GM19438 (cell line): Measurements from ENCODE around the gene PDE4D.

ENCODE experiments used
- ATAC-seq: cut with Tn5 transposase; IDR thresholded peaks from one replicate; pipeline ENCODE4 v1.9.1; 2021; ENCODE audit warnings: low read depth; ENCODE audit not compliant: unreplicated experiment

Gene PDE4D

GRCh38 chr5:59275510-59276324, 617.8 kb downstream of the PDE4D start:
- ATAC-seq: no peak

GRCh38 chr5:59275170-59275509, 618.4 kb downstream of the PDE4D start:
- ATAC-seq: no peak

DNA sequence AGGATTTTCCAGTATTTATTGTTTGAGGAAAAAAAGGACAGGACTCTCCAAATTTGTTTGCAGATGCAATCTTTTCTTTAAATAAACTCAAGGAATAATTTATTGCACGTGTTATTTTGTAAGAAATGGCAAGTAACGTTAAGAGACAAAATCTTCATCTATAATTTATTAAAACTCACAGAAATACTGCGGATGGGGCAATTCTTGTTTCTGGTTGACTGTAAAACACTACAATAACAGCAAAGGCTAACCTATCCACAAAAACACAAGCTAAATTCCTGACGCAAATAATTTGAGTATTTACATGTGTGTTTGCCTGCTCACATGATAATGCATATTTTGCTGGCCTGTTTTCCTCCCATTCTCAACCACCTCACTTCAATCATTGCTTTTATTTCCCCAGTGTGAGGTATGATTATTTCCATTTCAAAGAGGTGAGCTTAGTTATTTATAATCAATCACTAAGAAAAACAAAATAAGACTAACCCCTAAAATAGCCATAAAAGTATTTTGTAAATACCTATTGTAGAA, 619.4 kb downstream of the PDE4D start:
- ATAC-seq: no peak

GRCh38 chr5:59272809-59273427, 620.6 kb downstream of the PDE4D start:
- no peak for ATAC-seq

DNA sequence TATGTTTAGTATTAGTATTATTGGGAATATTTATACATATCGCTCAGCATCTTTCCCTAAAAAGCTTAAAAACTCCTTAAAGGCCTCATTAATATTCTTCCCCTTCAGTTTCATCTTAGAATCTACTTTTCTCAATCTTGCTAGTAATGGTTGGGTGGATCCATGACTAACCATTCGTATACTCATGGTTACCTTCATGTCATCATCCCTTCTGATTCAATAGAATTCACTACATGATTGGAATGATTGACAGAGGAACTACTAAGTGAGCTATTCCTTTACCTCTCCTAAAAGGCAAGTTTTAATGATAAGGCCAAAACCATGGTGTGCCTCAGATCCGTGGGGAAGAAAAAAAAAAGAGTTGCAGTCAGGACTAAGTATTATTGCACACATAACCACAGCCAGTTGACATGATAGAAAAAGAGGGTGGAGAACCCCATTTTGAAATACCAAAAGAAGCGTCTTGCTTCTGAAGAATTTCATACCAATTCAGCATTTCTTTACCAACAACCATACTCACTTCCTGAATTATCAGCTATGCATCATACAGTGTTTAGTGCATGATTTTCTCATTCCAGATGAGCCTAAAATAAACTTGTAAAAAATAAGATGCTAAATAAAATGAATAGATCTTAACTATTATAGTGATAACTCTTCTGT, 624.6 kb downstream of the PDE4D start:
- no peak for ATAC-seq

- ATAC-seq: no peak
Observed at GRCh38 chr5:59267033-59267432, 626.5 kb downstream of the PDE4D start.

- ATAC-seq: no peak
Observed at GRCh38 chr5:59266410-59266809, 627.1 kb downstream of the PDE4D start.

GRCh38 chr5:59264639-59265245, 628.8 kb downstream of the PDE4D start:
- no peak for ATAC-seq

DNA sequence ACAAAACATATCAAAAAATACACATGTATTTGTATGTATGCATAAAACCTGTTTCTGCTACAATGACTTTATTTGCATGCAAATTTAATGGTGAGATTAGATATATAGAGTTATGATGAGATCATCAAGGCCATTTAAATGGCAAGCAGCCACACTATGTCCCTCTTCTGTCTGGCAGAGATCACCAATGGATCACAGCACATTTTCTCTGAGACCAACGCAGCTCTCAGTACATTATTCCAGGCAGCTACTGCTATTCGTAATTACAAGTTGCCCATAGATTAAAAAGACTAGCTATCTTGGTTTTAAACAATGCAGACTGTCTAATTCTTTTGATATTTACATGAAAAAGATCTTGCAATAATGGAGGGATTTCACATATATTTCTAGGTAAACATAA, 629.5 kb downstream of the PDE4D start:
- no peak for ATAC-seq

DNA sequence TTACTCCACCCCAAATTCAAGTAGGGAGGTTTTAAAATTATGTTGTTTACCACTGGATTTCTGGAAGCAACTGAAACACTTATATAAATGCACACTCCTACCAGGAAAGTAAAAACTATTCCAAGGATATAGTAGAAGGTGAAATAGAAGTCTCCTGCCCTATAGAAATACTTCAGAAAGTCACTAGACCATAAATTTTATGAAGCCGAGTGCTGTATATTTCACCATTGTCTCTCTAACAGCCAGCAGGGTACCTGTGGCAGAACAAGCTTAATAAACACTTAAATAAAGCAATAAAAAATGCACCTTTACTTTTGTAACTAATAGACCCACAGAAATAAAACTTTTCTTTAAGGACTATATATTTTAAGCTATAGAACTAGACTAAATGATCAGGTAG, 631.6 kb downstream of the PDE4D start:
- no peak for ATAC-seq

DNA sequence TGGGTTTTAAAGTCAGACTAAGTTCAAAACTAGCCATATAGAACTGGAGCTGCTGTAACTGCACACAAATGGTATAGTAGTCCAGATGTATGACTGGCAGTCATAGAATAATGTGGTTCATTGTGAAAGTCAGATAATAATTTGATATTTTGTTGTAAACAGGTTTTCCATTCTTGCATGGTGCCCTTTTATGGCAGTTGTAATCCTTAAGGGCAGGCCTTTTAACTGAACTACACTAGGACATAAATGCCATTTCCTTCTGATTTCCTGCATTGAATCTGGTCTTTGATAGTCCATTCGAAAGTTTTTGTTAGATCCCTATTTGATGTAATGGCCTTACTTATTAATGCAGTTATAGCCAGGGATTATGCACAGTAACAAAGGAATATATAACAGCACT, 632.6 kb downstream of the PDE4D start:
- no peak for ATAC-seq

GRCh38 chr5:59260200-59260599, 633.3 kb downstream of the PDE4D start:
- no peak for ATAC-seq

DNA sequence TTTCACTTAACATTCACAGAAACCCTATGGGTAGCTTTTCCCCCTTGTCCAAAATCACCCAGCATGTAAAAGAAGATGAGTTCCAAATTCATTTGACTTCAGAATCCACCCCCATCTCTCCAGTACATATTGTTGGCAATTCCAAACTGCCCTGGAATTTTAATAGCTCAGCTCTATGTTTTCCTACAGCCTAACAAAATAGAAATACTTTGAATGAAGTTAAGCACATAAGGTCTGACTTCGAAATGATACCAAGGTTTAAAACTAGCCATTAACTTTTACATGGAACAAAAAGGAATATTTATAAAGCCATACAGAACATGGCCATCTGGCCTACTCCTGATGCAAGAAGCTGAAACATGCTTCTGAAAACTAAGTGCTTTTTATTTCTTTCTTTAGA, 634.3 kb downstream of the PDE4D start:
- no peak for ATAC-seq

DNA sequence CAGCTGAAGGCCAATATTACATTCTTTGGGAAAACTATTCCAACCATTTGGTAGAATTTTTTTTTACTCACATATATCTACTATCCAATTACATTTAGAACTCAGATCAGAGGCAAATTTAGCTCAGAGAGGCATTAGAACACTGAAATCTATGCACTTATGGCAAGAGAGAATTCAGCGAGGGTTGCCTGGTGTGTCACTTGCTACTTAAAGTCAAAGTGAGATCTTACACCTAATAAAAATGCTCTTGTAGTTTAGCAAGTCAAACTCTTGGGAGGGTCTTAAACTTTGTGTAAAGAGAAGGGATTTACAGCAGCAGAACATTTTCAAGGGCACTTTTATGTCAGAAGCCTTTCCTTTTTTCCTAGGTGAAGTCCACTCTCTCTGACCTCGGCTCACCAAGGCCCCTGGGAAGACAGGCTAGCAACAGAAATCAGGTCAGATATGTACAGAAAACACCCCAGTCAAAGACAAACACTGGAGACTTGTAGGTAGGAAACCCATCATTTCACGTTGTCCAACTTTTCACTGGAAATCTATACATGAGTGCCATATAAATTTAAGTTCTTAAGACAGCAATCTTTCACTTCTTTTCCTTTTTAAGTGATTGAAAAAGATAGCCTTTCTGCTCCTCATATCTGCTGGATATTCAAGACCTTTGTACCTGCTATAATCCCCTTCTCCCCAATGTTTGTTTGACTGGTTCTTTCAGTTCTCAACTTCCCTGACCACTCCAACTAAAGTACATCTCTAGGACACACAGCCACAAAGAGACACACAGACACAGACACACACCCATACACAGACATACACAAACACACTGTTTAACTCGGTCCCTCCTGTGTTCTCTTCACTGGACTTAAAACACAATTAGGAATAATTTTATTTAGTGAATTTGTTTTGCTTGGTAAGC, 635.8 kb downstream of the PDE4D start:
- ATAC-seq: no peak

DNA sequence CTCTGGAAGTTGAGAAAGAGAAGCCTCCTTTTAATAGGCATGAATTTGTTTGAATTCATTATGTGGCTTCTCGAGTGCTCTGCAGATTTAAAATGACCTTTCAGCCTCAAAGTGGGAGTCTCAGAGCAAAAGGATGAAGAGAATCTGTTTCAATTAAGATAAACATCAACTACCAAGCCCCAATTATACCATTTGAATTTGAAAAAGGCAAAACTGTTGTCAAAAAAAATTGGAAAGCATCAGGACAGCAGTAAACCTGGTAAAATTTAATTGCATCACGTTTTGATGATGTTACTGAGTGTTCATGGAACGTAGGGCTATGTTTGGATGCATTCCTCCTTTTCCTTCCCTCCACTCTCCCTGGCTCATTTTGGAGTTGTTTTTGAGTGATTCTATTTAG, 637.2 kb downstream of the PDE4D start:
- no peak for ATAC-seq

DNA sequence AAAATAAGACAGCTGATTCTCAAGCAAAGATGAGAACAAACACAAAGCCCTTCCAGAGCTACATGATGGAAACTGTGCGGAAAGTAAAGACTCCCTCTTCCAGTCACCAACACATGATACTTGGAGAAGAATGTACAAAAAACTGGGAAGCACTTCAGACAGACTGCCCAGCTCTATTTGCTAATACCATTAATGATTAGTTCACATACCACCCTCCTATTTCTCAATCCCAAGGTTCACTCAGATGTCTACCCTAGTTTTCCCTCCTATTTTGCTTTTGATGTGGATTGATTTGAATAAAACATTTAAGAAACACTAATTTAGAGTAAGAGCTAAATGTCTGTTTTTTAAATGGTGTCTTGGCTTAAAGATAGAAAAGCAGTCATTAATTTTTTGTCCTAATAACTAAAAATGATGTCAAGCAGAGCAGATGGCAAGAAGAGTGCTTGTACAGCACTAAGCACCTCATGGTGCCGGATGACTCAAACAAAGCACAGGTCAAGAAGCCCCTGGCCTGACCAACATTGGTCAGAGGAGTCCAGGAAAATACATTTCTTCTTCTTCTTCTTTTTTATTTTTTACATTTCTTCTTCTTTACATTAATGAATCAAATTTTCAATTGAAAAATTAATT, 639.4 kb downstream of the PDE4D start:
- no peak for ATAC-seq

GRCh38 chr5:59253625-59254024, 639.9 kb downstream of the PDE4D start:
- ATAC-seq: no peak

DNA sequence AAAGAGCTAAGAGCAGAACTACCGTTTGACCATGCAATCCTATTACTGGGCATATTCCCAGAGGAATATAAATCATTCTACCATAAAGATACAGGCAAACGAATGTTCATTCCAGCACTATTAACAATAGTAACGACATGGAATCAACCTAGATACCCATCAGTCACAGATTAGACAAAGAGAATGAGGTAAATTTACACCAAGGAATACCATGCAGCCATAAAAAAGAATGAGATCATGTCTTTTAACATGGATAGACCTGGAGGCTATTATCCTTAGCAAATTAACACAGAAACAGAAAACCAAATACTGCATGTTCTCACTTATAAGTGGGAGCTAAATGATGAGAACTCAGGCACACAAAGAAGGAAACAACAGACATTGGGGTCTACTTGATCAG, 641.9 kb downstream of the PDE4D start:
- ATAC-seq: no peak

DNA sequence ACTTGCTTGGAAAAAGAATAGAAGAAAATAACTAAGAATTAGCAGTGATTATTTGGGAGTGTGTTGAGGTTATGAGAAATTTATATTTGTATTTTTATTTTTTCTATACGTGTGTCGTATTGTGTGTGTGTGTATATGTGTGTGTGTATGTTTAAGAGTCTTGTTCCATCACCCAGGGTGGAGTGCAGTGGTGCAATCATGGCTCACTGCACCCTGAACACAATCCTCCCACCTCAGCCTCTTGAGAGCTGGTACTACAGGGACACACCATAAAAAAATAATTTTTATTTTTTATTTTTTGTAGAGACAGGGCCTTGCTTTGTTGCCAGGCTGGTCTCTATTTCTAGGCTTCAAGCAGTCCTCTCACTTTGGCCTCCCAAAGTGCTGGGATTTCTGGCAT, 643.8 kb downstream of the PDE4D start:
- ATAC-seq: no peak

DNA sequence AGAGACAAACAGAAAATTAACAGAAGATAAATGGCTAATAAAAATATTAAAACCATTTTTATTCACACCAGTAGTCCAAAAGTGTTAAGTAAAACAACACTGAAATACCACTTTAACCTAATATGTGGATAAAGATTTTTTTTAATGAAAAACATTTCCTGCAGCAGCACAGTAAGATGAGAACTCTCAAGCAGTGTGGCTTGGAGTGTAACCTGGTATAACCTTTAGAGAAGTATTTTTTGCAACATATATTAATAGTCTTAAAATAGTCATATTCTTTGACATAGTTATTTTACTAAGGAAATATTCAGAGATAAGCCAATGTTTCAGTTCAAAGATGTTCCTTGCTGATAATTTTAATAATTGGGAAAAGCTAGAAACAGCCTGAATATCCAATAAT, 644.4 kb downstream of the PDE4D start:
- no peak for ATAC-seq
